LNCaP clone FGC (cell line): ENCODE results near the gene CDCP1.
"Not testable (repeated sequence)": the region's sequence is repeated elsewhere in the genome, so short reads cannot be mapped to it uniquely, and the experiment has no call there.

Experiments
- DNase-seq: peaks from one replicate; pipeline ENCODE4 v3.0.0-alpha.2; 2011; ENCODE audit warnings: low read depth
- H3K4me3 ChIP-seq: 2 replicates; pipeline ENCODE4 v1.5.1; 2011; ENCODE audit warnings: mild to moderate bottlenecking, low read depth, low read length, control low read depth
- CTCF ChIP-seq: IDR thresholded peaks from 2 replicates; pipeline ENCODE4 v1.5.1; 2012; ENCODE audit warnings: mild to moderate bottlenecking; ENCODE audit not compliant: control insufficient read depth, insufficient read depth; ENCODE audit errors: extremely low read depth

The CDCP1 gene

GRCh38 chr3:45148921-45149320, 2.7 kb upstream of the CDCP1 start:
- DNase-seq = no peak
- no peak overlapping the region for H3K4me3 ChIP-seq
- TF ChIP-seq CTCF = no peak

GRCh38 chr3:45145223-45145622, 955 bp downstream of the CDCP1 start:
- DNase-seq = peak; percentile 58
- peak overlapping the region; percentile 76 for H3K4me3 ChIP-seq
- no peak for TF ChIP-seq CTCF

- TF ChIP-seq CTCF = no peak
- H3K4me3 ChIP-seq = peak overlapping the region; percentile 76
- DNase-seq = no peak
Observed at GRCh38 chr3:45143673-45144671, 2.2 kb downstream of the CDCP1 start.

GRCh38 chr3:45140770-45141155, 5.4 kb downstream of the CDCP1 start:
- H3K4me3 ChIP-seq, DNase-seq: not testable (repeated sequence)

GRCh38 chr3:45140141-45140769, 5.9 kb downstream of the CDCP1 start:
- no peak overlapping the region for H3K4me3 ChIP-seq
- no peak for TF ChIP-seq CTCF
- no peak for DNase-seq

- H3K4me3 ChIP-seq = no peak overlapping the region
- no peak for DNase-seq
- TF ChIP-seq CTCF = no peak
Observed at GRCh38 chr3:45139372-45140140, 6.6 kb downstream of the CDCP1 start.

GRCh38 chr3:45137656-45138181, 8.5 kb downstream of the CDCP1 start:
- TF ChIP-seq CTCF = no peak
- no peak overlapping the region for H3K4me3 ChIP-seq
- peak; percentile 54 for DNase-seq
